Activated CD8-positive, alpha-beta memory T cell treated with anti-CD3 and anti-CD28 coated beads, Interleukin-2, amount 50 U/mL, for 24 hours (primary cell): ENCODE measurements around the gene MGME1.

Experiments
- DNase-seq: peaks from one replicate; pipeline ENCODE4 v3.0.0-alpha.2; 2020; ENCODE audit errors: extremely low read depth

Gene MGME1

DNA sequence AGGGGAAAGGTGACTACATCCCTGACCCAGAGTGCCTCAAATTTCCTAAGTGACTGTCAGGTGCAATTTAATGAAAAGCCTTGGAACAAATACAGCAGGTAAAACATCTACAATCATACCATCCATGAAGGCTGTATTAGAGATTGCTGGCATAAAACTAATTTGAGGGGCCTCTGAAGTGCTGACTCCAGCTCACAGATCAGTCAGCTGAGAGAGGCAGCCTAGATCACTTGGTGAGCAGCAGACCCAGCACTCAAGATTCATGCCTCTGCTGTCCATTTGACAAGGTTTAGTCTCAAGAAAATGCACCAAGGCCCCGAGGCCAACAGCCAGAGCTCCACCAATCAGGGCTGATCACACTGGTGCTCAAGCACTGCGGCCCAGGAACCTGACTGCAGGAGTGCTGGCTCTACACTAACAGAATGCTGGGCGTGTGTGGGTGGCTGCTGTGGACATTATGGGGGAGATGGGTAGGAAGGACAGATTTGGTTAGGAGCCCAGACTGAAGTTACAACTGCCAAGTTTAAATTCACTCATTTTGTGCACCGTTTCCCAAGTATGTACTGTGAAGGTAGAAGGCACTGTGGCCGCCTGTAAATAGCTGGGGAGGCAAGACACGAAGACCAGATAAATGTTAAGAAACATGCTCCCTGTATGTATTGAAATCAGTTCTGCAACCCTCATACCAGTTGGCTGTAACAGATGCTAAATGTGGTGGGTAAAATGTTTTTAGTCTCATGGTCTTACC lies 28.4 kb upstream of the MGME1 start:
- DNase-seq, result no peak

DNA sequence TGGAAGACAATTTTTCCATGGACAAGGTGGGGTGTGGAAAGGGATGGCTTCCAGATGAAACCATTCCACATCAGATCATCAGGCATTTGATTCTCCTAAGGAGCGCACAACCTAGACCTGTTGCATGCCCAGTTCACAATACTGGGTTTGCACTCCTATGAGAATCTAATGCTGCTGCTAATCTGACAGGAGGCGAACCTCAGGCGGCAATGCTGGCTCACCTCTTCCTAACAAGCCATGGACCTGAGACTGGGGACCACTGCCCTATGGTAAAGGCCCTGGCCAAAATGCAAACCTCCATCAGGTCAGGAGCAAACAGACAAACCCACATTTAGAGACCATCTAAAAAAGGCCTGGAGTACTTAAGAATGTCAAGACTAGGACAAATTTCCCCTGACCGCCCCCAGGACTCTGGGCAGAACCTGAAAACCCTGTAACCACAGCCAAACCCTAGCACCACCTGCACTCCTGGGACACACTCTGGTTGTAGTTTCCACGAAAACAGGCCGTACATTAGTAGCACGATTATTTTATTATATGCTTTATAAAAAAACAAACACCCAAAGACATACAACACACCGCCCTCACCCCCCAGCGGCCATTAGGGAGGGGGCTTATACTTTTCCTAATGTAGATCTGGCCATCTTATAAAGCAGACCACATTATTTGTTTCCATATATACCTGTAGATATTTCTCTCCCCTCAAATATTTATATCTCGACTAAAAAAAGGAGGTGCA lies 27.6 kb upstream of the MGME1 start:
- DNase-seq, result no peak

DNA sequence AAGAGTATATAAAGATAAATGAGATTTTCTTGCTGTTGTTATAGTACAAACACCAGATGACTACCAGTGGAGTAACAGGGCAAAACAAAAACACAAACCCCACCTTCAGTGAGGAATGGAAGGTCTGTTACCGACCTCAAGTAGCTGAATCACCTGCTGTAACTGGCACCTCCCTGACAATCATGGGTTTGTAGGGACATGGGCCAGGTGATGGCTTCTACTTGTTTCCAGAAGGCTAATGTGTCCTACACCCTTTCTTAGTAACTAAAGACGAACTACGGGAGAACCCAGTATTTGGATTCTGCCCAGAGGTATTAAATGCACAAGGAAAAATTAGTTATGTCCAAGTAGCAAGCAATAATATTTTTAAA lies 27.0 kb upstream of the MGME1 start:
- DNase-seq, result no peak

DNA sequence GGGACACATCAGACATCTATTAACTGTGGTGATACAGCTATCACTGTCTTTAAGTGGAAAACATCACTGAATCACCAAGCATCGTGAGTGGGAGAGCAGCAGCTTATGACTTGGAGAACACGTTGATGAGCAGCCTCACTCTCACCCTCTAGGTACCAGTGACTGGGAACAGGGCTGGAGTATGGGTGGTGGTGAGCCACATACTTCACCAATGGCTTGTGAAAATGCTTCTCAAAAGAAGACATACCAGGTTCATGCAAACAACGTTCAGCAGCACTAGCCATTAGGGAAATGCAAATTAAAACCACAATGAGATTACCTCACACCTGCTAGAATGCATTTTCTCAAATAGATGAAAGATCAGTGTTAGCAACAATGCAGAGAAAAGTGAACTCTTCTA lies 25.5 kb upstream of the MGME1 start:
- no peak for DNase-seq

DNA sequence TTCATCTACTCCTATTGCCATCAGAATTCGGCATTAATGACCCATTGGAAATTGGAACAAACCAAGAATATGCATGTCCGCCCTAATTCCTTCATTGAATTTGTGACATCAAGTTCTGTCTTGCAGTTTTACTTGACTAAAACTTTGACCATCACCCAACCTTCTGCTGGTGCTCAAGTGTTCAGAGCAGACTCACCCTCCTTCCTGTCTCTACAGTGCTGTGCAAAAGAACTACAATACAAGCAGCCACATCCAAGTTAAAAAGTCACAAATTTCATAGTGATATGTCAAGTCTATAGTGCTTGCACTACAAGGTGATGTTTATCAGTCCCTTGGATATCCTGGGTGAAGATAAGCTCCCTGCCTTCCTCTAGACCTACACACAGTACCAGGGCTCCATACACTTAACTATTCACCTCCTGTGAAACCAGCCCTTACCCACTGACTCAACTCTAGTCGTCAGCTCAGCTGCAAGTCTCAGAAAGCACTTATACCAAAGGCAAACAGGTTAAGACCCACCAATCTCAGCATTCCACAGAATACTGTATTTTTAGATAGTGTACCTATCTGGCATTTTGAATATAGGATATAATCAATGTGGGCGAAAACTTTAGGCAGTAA lies 23.9 kb upstream of the MGME1 start:
- no peak for DNase-seq

DNA sequence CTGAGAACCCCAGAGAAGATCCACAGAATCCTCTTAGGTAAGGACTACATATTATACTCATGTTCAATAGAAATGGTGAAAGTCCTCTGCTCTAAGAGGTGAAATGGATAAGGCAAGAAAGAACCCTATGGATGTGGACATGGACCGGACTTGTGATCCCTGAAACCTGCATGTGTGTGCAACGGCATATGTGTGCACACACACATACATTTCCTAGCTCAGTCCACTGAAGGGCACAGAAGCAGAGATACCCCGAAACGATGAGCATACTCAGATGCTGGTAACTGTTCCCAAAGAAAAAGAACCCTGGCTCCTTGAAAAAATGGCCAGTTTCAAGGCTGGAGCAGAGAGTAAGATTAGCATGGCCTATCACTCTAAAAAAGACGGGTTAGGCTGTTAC lies 22.8 kb upstream of the MGME1 start:
- no peak for DNase-seq

DNA sequence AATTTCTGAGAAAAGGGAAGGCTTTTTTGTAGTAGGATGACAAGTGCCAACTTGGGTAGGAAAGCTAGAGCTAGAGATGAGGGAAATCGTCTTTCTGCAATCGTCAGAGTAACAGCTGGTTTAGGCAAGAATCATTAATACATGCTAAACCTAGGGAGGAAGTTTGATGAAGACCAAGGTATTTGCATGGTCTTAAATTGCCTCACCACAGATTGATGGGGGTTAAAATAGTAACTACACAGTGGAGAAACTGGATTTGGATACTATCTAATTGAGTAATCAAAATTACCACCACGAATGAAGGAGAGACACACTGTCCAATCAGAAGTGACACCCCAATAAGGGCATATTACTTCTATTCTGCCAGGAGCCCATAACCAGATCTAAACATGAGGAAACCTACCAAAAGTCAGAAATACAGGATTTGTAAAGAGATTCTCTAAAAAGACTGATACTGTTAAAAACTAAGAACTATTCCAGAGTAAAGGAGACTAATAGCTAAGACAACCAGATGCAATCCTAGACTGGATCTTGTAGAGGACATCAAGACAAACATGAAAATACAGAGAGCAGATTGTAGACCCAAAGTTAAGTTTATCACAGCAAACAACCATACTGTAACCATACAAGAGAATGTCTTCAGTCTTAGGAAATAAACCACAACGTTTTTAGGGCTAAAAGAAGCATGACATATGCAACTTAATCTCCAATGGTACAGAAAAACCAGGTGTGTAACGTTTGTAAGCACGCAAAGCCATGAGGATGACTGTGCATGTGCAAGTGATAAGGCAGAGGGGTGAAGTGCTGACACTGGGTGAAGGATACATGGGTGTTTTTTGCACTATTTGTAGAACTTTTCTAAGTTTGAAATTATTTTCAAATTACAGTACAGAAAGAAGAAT lies 22.0 kb upstream of the MGME1 start:
- no peak for DNase-seq

DNA sequence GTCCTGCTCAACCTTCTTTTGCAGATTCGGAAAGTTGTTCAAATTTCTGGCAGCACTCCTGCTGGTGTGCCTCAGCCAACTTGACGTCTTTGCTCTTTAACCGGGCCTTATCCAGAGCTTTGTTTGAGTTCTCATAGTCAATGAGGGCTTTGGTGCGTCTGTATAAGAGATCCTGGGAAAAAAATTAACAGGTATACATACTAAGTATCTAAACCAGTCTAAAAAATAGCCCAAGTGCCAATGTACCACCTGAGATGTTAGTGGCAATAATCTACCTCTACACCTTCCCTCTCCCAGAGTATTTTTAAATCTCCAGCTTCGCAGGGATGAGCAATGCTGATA lies 21.4 kb upstream of the MGME1 start:
- no peak for DNase-seq

DNA sequence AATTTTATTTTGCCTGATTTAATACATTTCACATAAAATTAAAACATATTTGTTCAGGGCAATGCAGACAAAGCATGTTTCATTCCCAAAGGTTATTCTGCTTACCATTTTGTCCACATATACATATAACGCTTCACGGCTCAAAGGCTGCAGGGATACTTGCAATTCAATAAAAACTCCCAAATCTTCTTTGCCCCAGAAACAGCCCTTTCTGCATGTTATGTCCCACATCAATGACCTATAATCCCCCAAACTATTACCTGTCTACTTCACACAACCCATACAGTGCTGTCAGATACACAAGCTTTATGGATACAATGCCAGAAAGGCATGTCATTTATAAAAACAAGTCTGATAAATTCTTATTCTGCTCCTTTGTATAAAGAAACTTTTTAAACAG lies 20.4 kb upstream of the MGME1 start:
- DNase-seq, result no peak

DNA sequence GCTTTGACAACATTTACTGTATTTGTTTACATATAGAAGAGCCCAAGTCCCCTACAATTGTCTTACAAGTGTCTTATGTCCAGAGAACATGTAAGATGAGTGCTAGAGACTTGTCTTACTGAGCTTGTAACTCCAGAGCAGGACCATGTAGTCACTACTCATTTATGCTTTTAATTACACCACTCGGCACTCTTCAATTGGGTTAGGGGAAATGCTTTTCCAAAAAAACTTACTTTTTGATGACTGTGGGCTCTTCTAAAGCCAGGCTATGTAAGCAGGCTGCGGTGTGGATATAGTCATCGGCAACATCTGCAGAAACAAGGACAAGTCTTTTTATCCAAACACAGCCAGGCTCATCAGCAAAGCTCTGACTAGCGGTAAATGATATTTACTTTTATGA lies 18.9 kb upstream of the MGME1 start:
- DNase-seq, result no peak

DNA sequence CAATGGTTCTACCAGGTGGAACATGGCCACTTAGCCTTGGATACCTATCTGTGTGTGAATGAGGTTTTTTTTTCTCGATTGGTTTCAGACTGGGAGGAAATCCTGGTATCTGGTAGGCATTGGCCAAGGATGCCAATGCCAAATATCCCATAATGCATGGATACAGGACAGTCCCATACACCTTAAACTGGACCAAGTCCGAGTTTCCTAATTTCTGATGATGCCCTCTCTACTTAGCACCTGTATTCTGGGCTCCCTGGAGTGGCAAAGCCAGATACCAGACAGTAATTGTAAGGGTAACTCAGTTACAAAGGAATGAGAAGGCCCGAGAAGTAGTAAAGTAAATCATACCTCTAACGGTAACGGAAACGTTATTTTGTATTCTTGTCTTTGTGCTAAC lies 18.1 kb upstream of the MGME1 start:
- DNase-seq, result no peak

DNA sequence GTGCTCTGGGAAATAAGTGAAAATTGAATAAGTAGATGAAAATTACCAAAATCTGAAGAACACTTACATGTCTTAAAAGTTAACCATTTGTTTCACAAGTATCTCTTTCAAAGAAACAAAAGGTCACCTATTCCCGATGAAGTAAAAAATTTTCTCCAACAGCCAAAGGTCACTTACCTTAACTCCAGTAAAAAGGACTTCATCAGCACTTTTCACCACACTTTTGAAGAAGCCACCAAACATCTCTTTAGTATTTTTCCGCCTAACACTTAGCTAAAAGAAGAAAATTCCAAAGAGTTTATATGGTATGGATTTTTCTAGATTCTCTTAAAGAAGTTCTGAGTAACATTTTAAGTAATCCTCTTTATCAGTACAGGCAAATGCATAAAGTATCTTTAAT lies 17.5 kb upstream of the MGME1 start:
- no peak for DNase-seq

DNA sequence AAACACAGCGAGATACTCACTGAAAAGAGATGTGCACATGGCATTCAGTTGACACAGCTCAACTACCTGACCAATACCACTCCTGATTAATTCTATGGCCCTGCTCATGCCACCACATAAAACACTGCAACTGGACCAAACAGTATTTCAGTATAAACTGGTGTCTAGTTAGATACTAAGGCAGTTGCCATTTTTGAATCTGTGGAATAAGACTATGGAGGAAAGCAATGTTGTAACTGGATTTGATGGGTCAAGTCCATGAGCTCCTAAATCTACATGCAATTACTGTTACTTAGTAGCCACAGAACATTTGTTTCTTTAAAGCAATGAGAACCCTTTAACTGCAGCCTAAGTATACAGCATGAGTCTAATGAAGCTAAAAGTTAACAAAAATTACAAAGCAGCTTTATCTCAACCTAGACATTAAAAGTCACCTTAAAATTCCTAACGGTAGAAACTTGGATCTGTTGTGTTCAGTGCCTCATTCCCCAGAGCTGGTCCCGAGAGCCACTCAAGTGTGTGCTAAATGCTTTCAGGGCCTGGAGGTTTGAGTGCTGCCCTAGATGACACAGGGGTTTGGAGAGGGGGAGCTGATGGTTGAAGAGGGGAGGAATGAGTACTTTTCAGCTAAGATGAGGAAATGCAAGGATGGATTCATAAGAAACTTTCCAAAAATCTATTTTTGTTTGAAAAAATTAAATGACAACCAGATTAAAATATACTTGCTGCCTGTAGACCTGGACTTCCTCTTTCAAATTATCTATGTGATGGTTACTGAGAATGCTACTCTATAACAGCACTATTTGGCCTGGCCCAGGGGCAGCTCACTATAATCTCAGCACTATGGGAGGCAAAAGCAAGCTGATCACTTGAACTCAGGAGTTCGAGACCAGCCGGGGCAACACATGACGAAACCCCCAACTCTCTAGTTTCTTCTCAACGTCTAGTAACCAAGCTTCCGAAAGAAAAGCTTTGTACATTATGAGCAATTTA lies 15.8 kb upstream of the MGME1 start:
- no peak for DNase-seq

DNA sequence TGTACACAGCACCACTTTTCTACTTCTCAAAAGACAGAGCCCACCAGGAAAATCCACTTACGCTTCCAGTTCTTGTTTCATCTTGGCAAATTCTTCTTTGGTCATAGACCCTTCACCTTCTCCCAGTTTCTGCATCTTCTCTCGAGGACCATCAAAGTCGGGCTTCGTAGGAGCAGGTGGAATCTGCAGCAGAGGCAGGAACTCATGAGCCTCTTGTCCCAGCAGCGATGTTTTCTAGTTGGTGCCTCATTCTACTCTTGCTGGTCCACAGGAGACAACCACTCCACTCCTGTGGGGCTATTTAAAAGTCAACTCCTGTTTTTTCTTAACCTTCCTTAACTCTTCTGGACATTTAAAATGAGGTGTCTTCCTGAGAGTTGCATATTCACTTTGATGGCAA lies 14.9 kb upstream of the MGME1 start:
- no peak for DNase-seq

DNA sequence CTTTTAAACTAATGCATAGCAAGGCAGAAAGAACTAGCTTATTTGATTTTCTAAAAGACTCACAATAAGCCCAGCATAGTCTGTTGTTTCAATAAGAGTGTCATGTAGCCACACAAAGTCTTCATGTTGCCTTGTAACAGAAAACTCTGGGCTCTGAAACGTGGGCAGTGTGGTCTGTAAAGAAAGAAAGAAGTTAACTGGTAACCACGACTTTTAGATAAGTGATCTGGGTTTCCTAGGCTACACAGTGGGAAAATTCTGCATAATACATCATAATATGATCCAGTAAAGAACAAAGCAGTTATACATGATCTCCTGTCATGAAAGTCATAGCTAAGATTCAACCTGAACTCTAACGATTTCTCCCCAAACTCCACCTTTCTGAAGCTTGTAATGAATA lies 13.5 kb upstream of the MGME1 start:
- no peak for DNase-seq

DNA sequence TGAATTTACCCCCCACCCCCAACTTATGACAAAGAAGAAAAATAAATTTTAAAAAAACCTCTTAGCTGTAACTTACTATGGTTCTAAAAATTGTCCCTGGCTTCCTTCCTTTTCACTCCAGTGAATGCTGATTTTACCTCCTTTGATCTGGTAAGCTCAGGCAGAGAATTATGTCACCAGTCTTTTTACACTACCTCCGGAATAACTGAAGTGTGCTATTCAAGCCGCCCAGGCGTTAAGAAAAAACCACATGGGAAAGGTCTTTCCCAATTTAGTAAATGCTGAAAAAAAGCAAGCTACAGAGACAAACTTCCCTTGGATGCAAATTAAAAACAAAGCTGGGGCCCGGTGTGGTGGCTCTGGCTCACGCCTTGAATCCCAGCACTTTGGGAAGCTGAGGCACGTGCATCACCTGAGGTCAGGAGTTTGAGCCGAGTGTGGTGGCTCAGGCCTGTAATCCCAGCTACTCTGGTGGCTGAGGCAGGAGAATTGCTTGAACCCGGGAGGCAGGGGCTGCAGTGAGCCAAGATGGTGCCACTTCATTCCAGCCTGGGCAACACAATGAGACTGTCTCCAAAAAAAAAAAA lies 12.6 kb upstream of the MGME1 start:
- no peak for DNase-seq

DNA sequence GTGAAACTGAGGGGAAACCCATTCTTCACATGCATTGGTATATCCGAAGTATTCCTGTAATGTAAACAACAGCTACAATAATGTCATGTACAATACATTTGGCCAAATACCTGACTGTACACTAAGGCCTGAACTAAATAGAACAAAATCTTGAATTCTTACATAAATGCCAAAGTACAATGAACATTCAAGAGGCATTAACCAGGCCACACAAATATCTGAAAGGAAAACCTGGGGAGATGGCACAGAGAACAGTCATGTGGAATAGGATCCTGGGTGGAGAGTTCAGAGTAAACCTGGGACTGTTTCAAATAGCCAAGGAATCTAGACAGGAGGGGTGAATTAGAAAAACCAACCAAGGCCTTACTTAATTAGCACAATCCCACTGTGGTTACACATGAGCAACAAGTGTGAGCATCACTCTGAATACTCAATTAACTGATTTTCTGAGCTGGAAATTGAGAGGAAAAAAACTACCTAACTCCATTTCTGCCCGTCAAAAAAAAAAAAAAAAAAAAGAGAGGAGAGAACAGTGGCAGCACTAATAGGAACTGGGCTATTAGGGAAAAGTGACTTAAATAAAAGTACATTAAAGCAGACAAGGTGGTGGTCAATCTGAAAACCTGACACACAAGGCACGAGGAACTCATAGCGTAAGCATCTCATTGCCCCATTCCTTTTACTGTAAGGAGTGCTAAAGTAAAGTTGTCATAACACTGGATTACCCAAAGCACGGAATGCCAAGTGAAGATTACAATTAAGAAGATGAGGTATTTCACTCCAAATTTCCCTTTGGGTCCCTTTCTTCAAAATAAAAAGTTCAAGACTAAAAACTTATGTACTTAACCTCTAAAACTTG lies 11.1 kb upstream of the MGME1 start:
- DNase-seq, result no peak

DNA sequence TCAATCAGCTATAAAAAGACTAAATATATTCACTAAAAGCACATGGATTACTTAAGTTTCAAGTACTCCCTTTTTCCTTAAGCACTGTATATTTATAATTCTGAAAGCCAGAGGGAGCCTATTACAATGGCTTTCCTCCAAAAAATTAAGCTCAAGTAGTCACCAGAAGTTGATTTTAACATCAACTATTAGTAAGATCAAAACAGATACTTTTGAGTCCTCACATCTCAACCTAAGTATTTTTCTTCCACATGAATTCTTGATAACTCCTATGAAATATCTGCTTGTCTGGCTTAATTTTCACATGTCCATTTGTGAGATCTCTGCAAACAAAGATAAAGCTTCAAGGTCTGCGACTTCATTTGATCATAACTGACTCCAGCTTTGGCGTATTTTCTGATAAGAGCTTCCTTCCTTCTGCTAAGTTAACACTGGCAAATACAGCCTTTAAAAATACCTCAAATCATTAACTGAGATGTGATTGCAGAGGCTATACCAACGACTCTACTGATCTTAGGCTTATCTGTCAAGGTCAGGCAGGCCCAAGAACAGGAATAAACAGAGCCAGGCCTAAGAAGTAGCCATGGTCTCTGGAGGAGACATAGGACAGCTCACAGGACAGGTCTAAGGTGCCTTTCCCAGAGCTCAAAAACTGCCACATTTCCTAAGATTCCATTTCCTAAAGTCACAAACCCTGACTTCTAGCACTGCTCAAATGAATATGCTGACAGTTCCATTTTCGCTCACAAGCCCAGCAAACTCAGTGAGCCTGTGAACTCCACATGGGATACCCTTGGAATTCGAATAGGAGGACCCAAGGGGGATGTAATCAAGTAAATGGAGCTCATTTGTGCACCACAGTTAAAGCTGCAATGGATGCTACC lies 10.2 kb upstream of the MGME1 start:
- DNase-seq, result no peak

DNA sequence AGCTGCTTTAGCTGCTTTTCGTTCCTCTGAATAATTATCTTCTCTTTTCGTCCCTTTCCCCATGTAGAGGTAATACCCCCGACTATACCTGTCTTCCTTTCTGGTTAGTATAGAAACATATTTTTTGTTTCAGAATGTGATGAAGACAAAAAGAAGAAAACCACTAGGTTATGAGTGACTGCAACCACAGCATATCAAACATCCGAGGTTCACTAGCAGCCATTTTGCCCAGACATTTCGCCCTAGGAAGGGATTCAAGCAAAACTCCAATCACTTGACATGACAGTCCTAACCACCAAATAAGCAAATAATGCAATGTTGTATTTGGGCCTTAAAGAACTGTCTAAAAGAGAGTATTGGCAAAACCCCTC lies 9.6 kb upstream of the MGME1 start:
- no peak for DNase-seq
